MM.1S (cell line): ENCODE results near the gene ST6GALNAC1.

Source experiments
- DNase-seq: peaks from one replicate; pipeline ENCODE4 v3.0.0-alpha.2; 2015
- H2AFZ ChIP-seq: fragments of 300-600 bp; sonication (generic); 2 replicates; pipeline ENCODE4 v1.6.0; 2016; ENCODE audit warnings: antibody characterized with exemption, low read length
- H3F3A ChIP-seq: fragments of 300-600 bp; sonication (generic); 2 replicates; pipeline ENCODE4 v1.6.1; 2016; ENCODE audit warnings: mild to moderate bottlenecking, antibody characterized with exemption, low read length, moderate library complexity, mixed read lengths; ENCODE audit not compliant: insufficient read depth
- H3K27ac ChIP-seq: fragments of 300-600 bp; sonication (generic); 2 replicates; pipeline ENCODE4 v1.5.1; 2016; ENCODE audit warnings: mild to moderate bottlenecking, low read length
- H3K27me3 ChIP-seq: fragments of 300-600 bp; sonication (generic); replicated peaks from 2 replicates; pipeline ENCODE4 v1.6.0; 2016; ENCODE audit warnings: low read length; ENCODE audit not compliant: insufficient read depth
- H3K36me3 ChIP-seq: fragments of 300-600 bp; sonication (generic); replicated peaks from 2 replicates; pipeline ENCODE4 v1.6.1; 2016; ENCODE audit warnings: mild to moderate bottlenecking, low read length, mixed read lengths; ENCODE audit not compliant: insufficient read depth
- H3K4me1 ChIP-seq: fragments of 300-600 bp; sonication (generic); 2 replicates; pipeline ENCODE4 v1.6.1; 2016; ENCODE audit warnings: low read length, mixed read lengths
- H3K4me2 ChIP-seq: fragments of 300-600 bp; sonication (generic); 2 replicates; pipeline ENCODE4 v1.6.0; 2016; ENCODE audit warnings: low read depth, low read length
- H3K4me3 ChIP-seq: fragments of 300-600 bp; sonication (generic); 2 replicates; pipeline ENCODE4 v1.5.1; 2016; ENCODE audit warnings: low read length, mixed read lengths
- H3K79me2 ChIP-seq: fragments of 300-600 bp; sonication (generic); 2 replicates; pipeline ENCODE4 v1.6.1; 2016; ENCODE audit warnings: mixed run types, low read length, mixed read lengths
- H3K9ac ChIP-seq: fragments of 300-600 bp; sonication (generic); 2 replicates; pipeline ENCODE4 v1.6.1; 2016; ENCODE audit warnings: low read length, mixed read lengths
- H3K9me2 ChIP-seq: fragments of 300-600 bp; sonication (generic); replicated peaks from 2 replicates; pipeline ENCODE4 v1.6.1; 2016; ENCODE audit warnings: mild to moderate bottlenecking, low read length, mixed read lengths; ENCODE audit not compliant: insufficient read depth
- H3K9me3 ChIP-seq: fragments of 300-600 bp; sonication (generic); replicated peaks from 2 replicates; pipeline ENCODE4 v1.6.1; 2016; ENCODE audit warnings: mild to moderate bottlenecking, low read length, mixed read lengths; ENCODE audit not compliant: insufficient read depth
- H4K20me1 ChIP-seq: fragments of 300-600 bp; sonication (generic); 2 replicates; pipeline ENCODE4 v1.6.1; 2016; ENCODE audit warnings: mild to moderate bottlenecking, low read length, moderate library complexity, mixed read lengths; ENCODE audit not compliant: insufficient read depth
- CTCF ChIP-seq: fragments of 300-600 bp; sonication (generic); IDR thresholded peaks from 2 replicates; pipeline ENCODE4 v1.5.1; 2016; ENCODE audit warnings: antibody characterized with exemption, low read length, mixed read lengths
- EZH2 ChIP-seq: fragments of 300-600 bp; sonication (generic); optimal IDR thresholded peaks from 2 replicates; pipeline ENCODE3; 2017; ENCODE audit warnings: low read depth, mild to moderate bottlenecking, antibody characterized with exemption, low read length, mixed read lengths
- EZH2phosphoT487 ChIP-seq: fragments of 300-600 bp; sonication (generic); IDR thresholded peaks from 2 replicates; pipeline ENCODE4 v1.6.1; 2018; ENCODE audit warnings: antibody characterized with exemption, low read length

ST6GALNAC1 gene

GRCh38 chr17:76690596-76691280, 47.2 kb upstream of the ST6GALNAC1 start:
- Histone ChIP-seq H2AFZ (no peak overlapping the region), H3K36me3 (no peaks in the 10 kb centered on the region), H3K27ac (no peak overlapping the region), H3K9ac (no peak overlapping the region), H3K4me1 (peaks cover 7% of the 10 kb centered on the region), H3K9me2 (no peaks in the 10 kb centered on the region), H3K4me2 (no peak overlapping the region), H3K79me2 (no peaks in the 10 kb centered on the region), H3K27me3 (peaks cover 15% of the 10 kb centered on the region; the same call in 1 of the 2 replicates), H3K9me3 (no peaks in the 10 kb centered on the region), H3K4me3 (no peak overlapping the region), H3F3A (peaks cover 14% of the 10 kb centered on the region), H4K20me1 (no peaks in the 10 kb centered on the region)
- TF ChIP-seq EZH2 (no peak), CTCF (no peak), EZH2phosphoT487 (no peak)
- no peak for DNase-seq

- Histone ChIP-seq H3K4me2 (no peak overlapping the region), H3F3A (0 out of 2 replicates have a peak, but pooled peaks cover 6% of the 10 kb centered on the region), H3K79me2 (no peaks in the 10 kb centered on the region), H3K9me2 (no peaks in the 10 kb centered on the region), H3K27me3 (peaks cover 22% of the 10 kb centered on the region), H3K9me3 (no peaks in the 10 kb centered on the region), H3K27ac (no peak overlapping the region), H3K9ac (no peak overlapping the region), H3K36me3 (no peaks in the 10 kb centered on the region), H2AFZ (no peak overlapping the region), H3K4me1 (no peaks in the 10 kb centered on the region), H3K4me3 (no peak overlapping the region), H4K20me1 (no peaks in the 10 kb centered on the region)
- TF ChIP-seq EZH2phosphoT487 = no peak
- no peak for TF ChIP-seq CTCF
- no peak for TF ChIP-seq EZH2
- DNase-seq = no peak
Measured at GRCh38 chr17:76689859-76690258, 46.3 kb upstream of the ST6GALNAC1 start.

GRCh38 chr17:76688165-76688622, 44.6 kb upstream of the ST6GALNAC1 start:
- H3K9ac ChIP-seq = no peak overlapping the region
- no peak for DNase-seq
- no peak overlapping the region for H2AFZ ChIP-seq
- no peaks in the 10 kb centered on the region for H3K4me1 ChIP-seq
- TF ChIP-seq EZH2phosphoT487 (no peak), EZH2 (no peak), CTCF (no peak)
- H3K36me3 ChIP-seq = no peaks in the 10 kb centered on the region
- H3K27me3 ChIP-seq = peaks cover 22% of the 10 kb centered on the region
- no peaks in the 10 kb centered on the region for H3K9me2 ChIP-seq
- H3K27ac ChIP-seq = no peak overlapping the region
- H4K20me1 ChIP-seq = no peaks in the 10 kb centered on the region
- no peaks in the 10 kb centered on the region for H3F3A ChIP-seq
- no peaks in the 10 kb centered on the region for H3K79me2 ChIP-seq
- H3K9me3 ChIP-seq = no peaks in the 10 kb centered on the region
- no peak overlapping the region for H3K4me3 ChIP-seq
- no peak overlapping the region for H3K4me2 ChIP-seq
